Frontal cortex (tissue), 4 donors: ENCODE measurements around the gene CADM2. TPM values are rescaled to one million over a fixed set of nuclear protein-coding genes. Genes with fewer than 3 reads are reported as not detected.

Experiments used
- DNase-seq, 2 donors: peaks; one replicate each; pipeline ENCODE4 v3.0.0; 2012; ENCODE audit warnings: low spot score in 2 of 2
- FAIRE-seq: peaks from 2 replicates; lab custom pipeline; 2012; peaks lifted over from hg19 to GRCh38; lab: Jason Lieb, UNC
- total RNA-seq: library from RNA; depleted of rRNA; stranded (reverse); fragments of >200 nt; gene quantifications from one replicate; pipeline ENCODE4 v1.2.3, GENCODE V29; 2014
- donor health status: control.
- donor health status: control.
- donor health status: control.

CADM2 gene
- total RNA-seq, 1 donor from 2014 or later, result 64.8 TPM

GRCh38 chr3:85709346-85709892 is 750.6 kb downstream of the CADM2 start:
- no peak for DNase-seq

GRCh38 chr3:85710490-85710889 is 751.7 kb downstream of the CADM2 start:
- no peak for DNase-seq
- FAIRE-seq, result no peak

More at GRCh38 chr3:85709346-85709892, 750.6 kb downstream of the CADM2 start:
- no peak for FAIRE-seq

GRCh38 chr3:85721409-85722145 is 762.8 kb downstream of the CADM2 start:
- FAIRE-seq, result no peak
- no peak for DNase-seq

GRCh38 chr3:85725809-85726208 is 767.0 kb downstream of the CADM2 start:
- no peak for FAIRE-seq
- DNase-seq, result no peak

GRCh38 chr3:85726241-85726640 is 767.5 kb downstream of the CADM2 start:
- FAIRE-seq (no peak), DNase-seq (no peak)

DNA sequence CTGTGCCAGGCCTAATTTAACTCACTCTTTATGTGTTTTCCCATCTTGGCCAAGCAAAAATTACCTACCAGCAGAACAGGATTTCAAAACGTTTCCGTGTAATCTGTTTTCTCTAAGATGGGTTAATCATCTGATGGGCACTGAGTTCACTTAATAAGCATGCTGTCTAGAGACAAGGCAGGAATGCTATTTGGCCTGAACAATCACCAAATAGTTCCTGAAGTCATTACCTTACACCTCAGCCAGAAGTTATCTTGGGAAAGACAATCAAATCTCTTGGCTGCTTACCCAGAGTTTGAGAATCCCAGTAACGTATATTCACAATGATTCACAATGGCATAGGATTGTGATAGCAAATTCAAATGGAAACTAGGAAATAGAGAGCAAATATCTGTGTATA is 779.1 kb downstream of the CADM2 start:
- no peak for DNase-seq
- FAIRE-seq, result no peak

GRCh38 chr3:85740561-85740960 is 781.8 kb downstream of the CADM2 start:
- DNase-seq, result no peak
- no peak for FAIRE-seq

DNA sequence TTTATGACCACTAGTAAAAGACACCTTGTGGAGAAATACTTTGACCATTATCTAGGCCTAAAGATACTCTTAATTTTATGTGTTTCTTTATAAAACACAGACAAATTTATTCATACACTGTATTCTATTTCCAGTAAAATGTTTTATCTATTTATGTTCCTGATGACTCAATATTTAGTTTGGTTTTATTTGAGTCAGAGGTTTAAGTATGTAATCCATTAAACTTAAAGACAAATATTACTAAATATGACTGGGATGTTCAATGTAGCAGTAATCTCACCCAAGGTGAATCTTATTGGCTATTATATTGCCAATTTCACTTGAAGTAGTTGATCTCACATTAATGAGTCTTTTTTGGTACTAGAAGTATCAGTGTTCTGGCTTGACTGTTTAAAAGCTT is 799.7 kb downstream of the CADM2 start:
- FAIRE-seq, result no peak
- DNase-seq, result no peak

GRCh38 chr3:85760342-85760741 is 801.6 kb downstream of the CADM2 start:
- no peak for DNase-seq
- no peak for FAIRE-seq

- FAIRE-seq (no peak), DNase-seq (no peak)
Measured at GRCh38 chr3:85780806-85781205, 822.0 kb downstream of the CADM2 start.

GRCh38 chr3:85781806-85782205 is 823.0 kb downstream of the CADM2 start:
- no peak for DNase-seq

DNA sequence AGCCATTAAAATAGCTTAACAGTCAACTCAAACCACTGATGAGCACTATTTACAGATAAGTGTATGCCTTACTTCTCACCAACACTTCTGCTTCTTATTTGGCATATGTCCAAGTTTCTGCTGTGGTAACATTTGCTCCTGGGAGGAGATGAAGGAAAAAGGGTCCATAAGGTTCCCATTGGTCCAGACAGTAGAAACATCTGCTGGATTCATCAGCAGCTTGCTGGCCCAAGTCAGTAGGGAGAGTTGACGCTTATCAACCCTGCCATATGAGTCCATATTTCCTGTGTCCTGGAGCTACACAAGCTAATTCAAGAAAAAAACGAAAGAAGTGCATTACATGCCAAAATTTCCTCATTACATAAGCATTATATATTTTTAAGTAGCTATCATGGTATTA is 824.5 kb downstream of the CADM2 start:
- no peak for DNase-seq
- FAIRE-seq, result no peak

More at GRCh38 chr3:85781806-85782205, 823.0 kb downstream of the CADM2 start:
- FAIRE-seq, result peak; percentile 56

- no peak for FAIRE-seq
- DNase-seq, result no peak
Measured at GRCh38 chr3:85785766-85786165, 827.0 kb downstream of the CADM2 start.

- DNase-seq (no peak), FAIRE-seq (no peak)
Measured at GRCh38 chr3:85790445-85791030, 831.7 kb downstream of the CADM2 start.

DNA sequence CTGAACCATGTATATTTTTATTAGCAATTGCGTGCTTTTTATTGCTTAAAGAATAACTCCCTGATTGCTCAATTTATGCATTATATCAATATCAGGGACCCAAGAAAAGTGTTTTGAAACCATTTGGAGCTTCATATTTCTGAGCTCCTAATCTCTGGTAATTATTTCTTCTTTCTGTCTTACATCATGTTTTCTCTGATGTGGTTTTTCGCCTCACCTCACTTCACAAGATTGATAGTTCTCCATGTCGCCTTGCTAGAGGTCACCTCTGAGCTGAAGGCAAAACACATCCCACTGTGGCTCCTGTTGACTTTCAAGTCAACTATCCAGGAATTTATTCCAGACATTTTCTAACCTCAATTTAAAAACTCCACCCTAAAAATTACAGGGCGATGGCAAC is 837.4 kb downstream of the CADM2 start:
- DNase-seq, result no peak
- FAIRE-seq, result no peak

- no peak for FAIRE-seq
- DNase-seq, result no peak
Measured at GRCh38 chr3:85800676-85801075, 841.9 kb downstream of the CADM2 start.

DNA sequence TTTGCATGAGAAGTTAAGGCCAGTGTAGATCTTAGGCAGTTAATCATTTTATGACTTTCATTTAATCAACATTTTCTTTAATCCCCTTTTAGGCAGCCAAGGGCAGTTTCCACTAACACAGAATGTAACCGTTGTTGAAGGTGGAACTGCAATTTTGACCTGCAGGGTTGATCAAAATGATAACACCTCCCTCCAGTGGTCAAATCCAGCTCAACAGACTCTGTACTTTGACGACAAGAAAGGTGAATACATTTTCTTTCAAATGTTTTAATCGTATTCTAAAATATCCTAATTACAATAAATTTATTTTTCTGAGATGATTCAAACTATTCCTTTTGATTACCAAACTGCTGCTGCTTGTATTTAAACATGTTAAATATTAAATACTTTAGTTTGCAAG is 843.2 kb downstream of the CADM2 start:
- FAIRE-seq (peak; percentile 40), DNase-seq (peak in 1 of 2 donors; percentile 2)

DNA sequence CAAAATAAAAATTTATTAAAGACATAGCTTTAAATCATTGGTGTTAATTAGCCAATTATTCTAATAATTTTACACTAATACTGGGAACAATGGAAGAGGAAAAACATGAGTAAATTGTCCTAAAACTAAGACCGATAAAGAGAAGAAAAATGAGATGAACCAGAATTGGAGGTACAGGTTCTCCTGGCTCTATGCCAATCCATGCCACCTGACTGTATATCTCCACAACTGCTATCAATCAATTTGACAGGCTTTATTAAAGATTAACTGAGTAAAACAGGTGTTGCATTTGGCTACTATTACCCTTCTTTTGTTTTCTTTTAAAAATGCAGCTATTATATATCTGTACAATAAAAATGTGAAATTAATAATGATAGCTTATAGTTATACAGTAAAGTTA is 850.0 kb downstream of the CADM2 start:
- no peak for DNase-seq
- no peak for FAIRE-seq

- FAIRE-seq, result no peak
- no peak for DNase-seq
Measured at GRCh38 chr3:85821130-85821756, 862.5 kb downstream of the CADM2 start.

- no peak for FAIRE-seq
Measured at GRCh38 chr3:85835857-85836440, 877.2 kb downstream of the CADM2 start.

DNA sequence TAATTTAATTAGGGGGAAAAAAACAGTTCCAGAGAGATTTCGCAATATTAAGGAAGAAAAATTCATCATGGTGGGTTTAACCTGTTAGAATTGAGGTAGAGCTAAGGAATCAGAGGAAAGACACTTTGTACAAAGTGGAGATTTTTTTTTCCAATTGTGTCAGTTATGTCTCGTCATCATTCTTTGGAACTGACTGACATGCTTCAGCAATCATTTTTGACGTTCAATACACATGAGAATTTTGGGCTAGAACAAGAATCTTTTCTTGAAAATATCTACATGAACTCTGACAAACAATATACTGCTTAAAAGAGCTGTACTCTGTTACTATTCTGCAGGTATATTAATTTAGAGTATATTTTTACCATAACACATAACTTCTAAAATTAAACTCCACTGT is 878.6 kb downstream of the CADM2 start:
- FAIRE-seq (no peak), DNase-seq (no peak)

More at GRCh38 chr3:85835857-85836440, 877.2 kb downstream of the CADM2 start:
- DNase-seq, result no peak
